NCI-H2196 treated with DMSO at 0.1 percent for 48 hours (cell line): ENCODE measurements around the gene LETM1.

Source experiments
- DNase-seq: peaks from one replicate; lab custom pipeline; 2025; ENCODE audit not compliant: unreplicated experiment; lab: John Stamatoyannopoulos, UW

Gene LETM1

GRCh38 chr4:1808851-1809753 is 46.9 kb downstream of the LETM1 start:
- DNase-seq: no peak

GRCh38 chr4:1808396-1808795 is 47.6 kb downstream of the LETM1 start:
- DNase-seq: no peak

- no peak for DNase-seq
These were observed 48.6 kb downstream of the LETM1 start for GRCh38 chr4:1807332-1807777.

- no peak for DNase-seq
These were observed 49.2 kb downstream of the LETM1 start for GRCh38 chr4:1806596-1807331.

GRCh38 chr4:1806223-1806564 is 49.8 kb downstream of the LETM1 start:
- no peak for DNase-seq

- no peak for DNase-seq
These were observed 50.3 kb downstream of the LETM1 start for GRCh38 chr4:1805493-1806222.

GRCh38 chr4:1804638-1805492 is 51.1 kb downstream of the LETM1 start:
- no peak for DNase-seq

GRCh38 chr4:1803523-1804423 is 52.2 kb downstream of the LETM1 start:
- no peak for DNase-seq

- DNase-seq: no peak
These were observed 53.0 kb downstream of the LETM1 start for GRCh38 chr4:1802720-1803522.

GRCh38 chr4:1802151-1802715 is 53.7 kb downstream of the LETM1 start:
- no peak for DNase-seq

GRCh38 chr4:1801286-1801958 is 54.5 kb downstream of the LETM1 start:
- DNase-seq: no peak

GRCh38 chr4:1800805-1801204 is 55.2 kb downstream of the LETM1 start:
- DNase-seq: no peak

GRCh38 chr4:1799387-1800375 is 56.3 kb downstream of the LETM1 start:
- DNase-seq: no peak

GRCh38 chr4:1798580-1799386 is 57.2 kb downstream of the LETM1 start:
- DNase-seq: no peak

GRCh38 chr4:1797861-1798579 is 57.9 kb downstream of the LETM1 start:
- DNase-seq: no peak
